ENCODE measurements around the gene CFAP74.

Gene CFAP74

GRCh38 chr1:1880617-1881312, 122.8 kb downstream of the CFAP74 start:
- POLR2A ChIA-PET, result no interaction called here
- no peak for TF ChIP-seq CTCF (IDR thresholded peaks at IDR 0.05; ENCODE audit: control extremely low read depth, extremely low read depth, low read depth, missing control alignments)
- CTCF ChIA-PET, result interaction anchor here (0.9 to 2.4 kb wide), 5 partner anchors 11 to 96 kb away, joined by 3 to 11 read pairs (median 4); no protein-coding TSS in a partner anchor
- no peak for DNase-seq (ENCODE audit: extremely low spot score)

DNA sequence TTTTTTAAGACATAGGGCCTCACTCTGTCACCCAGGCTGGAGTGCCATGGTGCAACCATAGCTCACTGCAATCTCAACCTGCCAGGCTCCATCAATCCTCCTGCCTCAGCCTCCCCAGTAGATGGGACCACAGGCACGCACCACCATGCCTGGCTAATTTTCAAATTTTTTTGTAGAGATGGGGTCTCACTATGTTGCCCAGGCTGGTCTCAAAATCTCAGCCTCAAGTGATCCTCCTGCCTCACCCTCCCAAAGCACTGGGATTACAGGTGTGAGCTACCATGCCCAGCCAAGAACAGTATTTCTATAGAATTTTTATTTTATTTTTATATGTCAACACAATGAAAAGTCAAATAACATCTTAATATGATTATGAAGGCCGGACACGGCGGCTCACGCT, 123.6 kb downstream of the CFAP74 start:
- CTCF ChIA-PET, result interaction anchor here (1.2 to 2.4 kb wide), 5 partner anchors 10 to 100 kb away, joined by 3 to 11 read pairs (median 4); no protein-coding TSS in a partner anchor
- TF ChIP-seq CTCF (IDR thresholded peaks at IDR 0.05; ENCODE audit: control extremely low read depth, extremely low read depth, low read depth, missing control alignments), result no peak
- no peak for DNase-seq (ENCODE audit: extremely low spot score)
- POLR2A ChIA-PET, result interaction anchor here (0.7 kb wide), 1 partner anchor 1896 kb away, joined by 5 read pairs; no protein-coding TSS in a partner anchor

DNA sequence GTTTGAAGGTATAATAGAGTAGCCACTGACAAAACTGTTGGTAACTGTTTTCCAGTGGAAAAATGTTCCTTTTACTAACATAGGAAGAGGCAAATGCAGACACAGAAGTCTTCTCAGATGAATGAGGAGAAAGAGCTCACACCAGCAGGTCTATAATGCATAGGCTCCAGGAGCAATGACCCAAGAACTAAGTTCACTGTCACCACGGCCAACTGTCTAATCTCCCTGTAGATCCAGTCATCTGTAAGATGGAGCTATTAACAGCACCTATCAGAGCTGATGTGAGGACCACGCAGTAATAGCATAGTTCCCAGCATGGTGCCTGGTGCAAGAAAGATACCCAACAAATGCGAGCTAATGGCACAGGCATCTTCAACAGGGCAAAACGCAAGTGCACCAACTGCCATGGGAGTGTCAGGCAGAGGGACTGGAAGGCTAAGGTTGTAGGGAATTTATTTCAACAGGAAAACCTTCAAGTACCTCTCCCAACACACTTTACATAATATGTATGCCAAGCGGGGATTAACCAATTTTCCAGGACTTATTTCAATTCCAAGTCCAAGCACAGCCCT, 125.6 kb downstream of the CFAP74 start:
- CTCF ChIA-PET, result interaction anchor here (0.7 to 1.5 kb wide), 2 partner anchors 8 to 10 kb away, joined by 3 to 6 read pairs; no protein-coding TSS in a partner anchor
- no peak for DNase-seq (ENCODE audit: extremely low spot score)
- POLR2A ChIA-PET, result no interaction called here
- TF ChIP-seq CTCF (IDR thresholded peaks at IDR 0.05; ENCODE audit: control extremely low read depth, extremely low read depth, low read depth, missing control alignments), result no peak

GRCh38 chr1:1876335-1876930, 127.2 kb downstream of the CFAP74 start:
- ChIA-PET CTCF (interaction anchor here (1.4 kb wide), 1 partner anchor 11 kb away, joined by 3 read pairs; no protein-coding TSS in a partner anchor), POLR2A (interaction anchor here (0.7 to 2.0 kb wide), 3 partner anchors 9 to 152 kb away, joined by 3 to 9 read pairs (median 5); no protein-coding TSS in a partner anchor)
- DNase-seq (ENCODE audit: extremely low spot score), result no peak
- no peak for TF ChIP-seq CTCF (IDR thresholded peaks at IDR 0.05; ENCODE audit: control extremely low read depth, extremely low read depth, low read depth, missing control alignments)

DNA sequence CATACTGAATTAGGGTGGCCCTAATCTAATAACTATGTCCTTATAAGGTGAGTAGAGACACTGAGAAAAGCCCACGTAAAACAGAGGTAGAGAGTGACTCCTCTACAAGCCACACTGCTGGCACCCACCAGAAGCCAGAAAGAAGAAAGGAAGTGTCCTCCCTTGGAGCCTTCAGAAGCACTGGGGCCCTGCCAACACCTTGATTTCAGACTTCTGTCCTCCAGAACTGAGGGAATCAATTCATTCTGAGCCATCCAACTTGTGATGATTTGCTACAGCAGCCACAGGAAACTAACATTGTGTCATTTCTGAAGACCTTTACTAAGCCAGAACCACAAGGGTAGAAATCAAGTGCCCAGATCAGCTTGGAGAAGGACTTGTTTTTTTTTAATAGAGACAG, 127.7 kb downstream of the CFAP74 start:
- ChIA-PET POLR2A (interaction anchor here (0.7 to 2.0 kb wide), 2 partner anchors 10 kb away, joined by 3 to 9 read pairs; no protein-coding TSS in a partner anchor), CTCF (interaction anchor here (0.9 to 1.5 kb wide), 3 partner anchors 8 to 15 kb away, joined by 3 to 4 read pairs (median 4); no protein-coding TSS in a partner anchor)
- TF ChIP-seq CTCF (IDR thresholded peaks at IDR 0.05; ENCODE audit: control extremely low read depth, extremely low read depth, low read depth, missing control alignments), result no peak
- DNase-seq (ENCODE audit: extremely low spot score), result no peak

- DNase-seq (ENCODE audit: extremely low spot score), result no peak
- TF ChIP-seq CTCF (IDR thresholded peaks at IDR 0.05; ENCODE audit: control extremely low read depth, extremely low read depth, low read depth, missing control alignments), result no peak
- ChIA-PET CTCF (interaction anchor here (1.4 to 1.5 kb wide), 2 partner anchors 9 to 31 kb away, joined by 4 read pairs; no protein-coding TSS in a partner anchor), POLR2A (interaction anchor here (2.0 kb wide), 1 partner anchor 11 kb away, joined by 9 read pairs; no protein-coding TSS in a partner anchor)
Observed at GRCh38 chr1:1874901-1875300, 128.7 kb downstream of the CFAP74 start.
